Activated T-cell treated with anti-CD3 and anti-CD28 coated beads, Interleukin-2, amount 50 U/mL, for 24 hours (primary cell): ENCODE measurements around the gene DESI2.
A peak's percentile ranks its signal among the peaks of the same experiment; 100 is the strongest.

Experiments
- DNase-seq: peaks from one replicate; pipeline ENCODE4 v3.0.0-alpha.2; 2020
- H3K27ac Mint-ChIP-seq: 2 replicates; pipeline ENCODE4 v1.8.0; 2020; ENCODE audit warnings: mild to moderate bottlenecking, mixed read lengths
- H3K27me3 Mint-ChIP-seq: 2 replicates; pipeline ENCODE4 v1.8.0; 2020; ENCODE audit warnings: mixed read lengths
- H3K36me3 Mint-ChIP-seq: 2 replicates; pipeline ENCODE4 v1.8.0; 2020; ENCODE audit warnings: low read depth, mixed read lengths
- H3K4me1 Mint-ChIP-seq: 2 replicates; pipeline ENCODE4 v1.8.0; 2020; ENCODE audit warnings: low read depth, mixed read lengths
- H3K4me3 Mint-ChIP-seq: 2 replicates; pipeline ENCODE4 v1.8.0; 2020; ENCODE audit warnings: mild to moderate bottlenecking, moderate library complexity, mixed read lengths
- H3K9me3 Mint-ChIP-seq: 2 replicates; pipeline ENCODE4 v1.8.0; 2020; ENCODE audit warnings: mixed read lengths

Gene DESI2

GRCh38 chr1:244705261-244706234 lies 52.6 kb downstream of the DESI2 start:
- no peak for DNase-seq
- Mint-ChIP-seq H3K4me1 (no peaks in the 10 kb centered on the region), H3K36me3 (peaks cover 44% of the 10 kb centered on the region), H3K27ac (no peak overlapping the region), H3K9me3 (no peaks in the 10 kb centered on the region), H3K4me3 (no peak overlapping the region), H3K27me3 (no peaks in the 10 kb centered on the region)

- DNase-seq = no peak
Measured at GRCh38 chr1:244709076-244709475, 56.1 kb downstream of the DESI2 start.

GRCh38 chr1:244709476-244710368 lies 56.8 kb downstream of the DESI2 start:
- H3K27me3 Mint-ChIP-seq = no peaks in the 10 kb centered on the region
- no peaks in the 10 kb centered on the region for H3K9me3 Mint-ChIP-seq
- peaks cover 7% of the 10 kb centered on the region for H3K4me1 Mint-ChIP-seq
- no peak for DNase-seq
- no peak overlapping the region for H3K4me3 Mint-ChIP-seq
- H3K27ac Mint-ChIP-seq = no peak overlapping the region
- H3K36me3 Mint-ChIP-seq = peaks cover 21% of the 10 kb centered on the region

More at GRCh38 chr1:244709076-244709475, 56.1 kb downstream of the DESI2 start:
- Mint-ChIP-seq H3K36me3 (peaks cover 26% of the 10 kb centered on the region), H3K9me3 (no peaks in the 10 kb centered on the region), H3K27ac (no peak overlapping the region), H3K4me1 (peaks cover 7% of the 10 kb centered on the region), H3K27me3 (no peaks in the 10 kb centered on the region), H3K4me3 (no peak overlapping the region)

- Mint-ChIP-seq H3K27ac (peak overlapping the region; percentile 18), H3K4me3 (no peak overlapping the region), H3K4me1 (peaks cover 7% of the 10 kb centered on the region), H3K9me3 (no peaks in the 10 kb centered on the region), H3K36me3 (peaks cover 13% of the 10 kb centered on the region), H3K27me3 (no peaks in the 10 kb centered on the region)
- DNase-seq = no peak
Measured at GRCh38 chr1:244710474-244711062, 57.6 kb downstream of the DESI2 start.

GRCh38 chr1:244712669-244713068 lies 59.7 kb downstream of the DESI2 start:
- H3K36me3 Mint-ChIP-seq = peaks cover 3% of the 10 kb centered on the region
- H3K4me1 Mint-ChIP-seq = peaks cover 7% of the 10 kb centered on the region
- no peak overlapping the region for H3K4me3 Mint-ChIP-seq
- no peak overlapping the region for H3K27ac Mint-ChIP-seq
- H3K9me3 Mint-ChIP-seq = no peaks in the 10 kb centered on the region
- DNase-seq = no peak
- no peaks in the 10 kb centered on the region for H3K27me3 Mint-ChIP-seq

GRCh38 chr1:244713332-244713731 lies 60.4 kb downstream of the DESI2 start:
- H3K27me3 Mint-ChIP-seq = no peaks in the 10 kb centered on the region
- H3K36me3 Mint-ChIP-seq = no peaks in the 10 kb centered on the region
- H3K27ac Mint-ChIP-seq = no peak overlapping the region
- H3K4me1 Mint-ChIP-seq = peaks cover 7% of the 10 kb centered on the region
- H3K4me3 Mint-ChIP-seq = no peak overlapping the region
- DNase-seq = no peak
- H3K9me3 Mint-ChIP-seq = no peaks in the 10 kb centered on the region

GRCh38 chr1:244727871-244728474 lies 75.0 kb downstream of the DESI2 start:
- H3K4me3 Mint-ChIP-seq = no peak overlapping the region

GRCh38 chr1:244730153-244730933 lies 77.4 kb downstream of the DESI2 start:
- Mint-ChIP-seq H3K27ac (no peak overlapping the region), H3K4me3 (peak overlapping the region; percentile 82), H3K27me3 (peaks cover 45% of the 10 kb centered on the region), H3K4me1 (peaks cover 15% of the 10 kb centered on the region), H3K36me3 (peaks cover 1% of the 10 kb centered on the region), H3K9me3 (no peaks in the 10 kb centered on the region)
- DNase-seq = peak; percentile 57

More at GRCh38 chr1:244727871-244728474, 75.0 kb downstream of the DESI2 start:
- H3K36me3 Mint-ChIP-seq = peaks cover 1% of the 10 kb centered on the region
- H3K27ac Mint-ChIP-seq = no peak overlapping the region
- no peaks in the 10 kb centered on the region for H3K9me3 Mint-ChIP-seq
- H3K4me1 Mint-ChIP-seq = peaks cover 15% of the 10 kb centered on the region
- peaks cover 44% of the 10 kb centered on the region for H3K27me3 Mint-ChIP-seq
- DNase-seq = no peak

GRCh38 chr1:244730934-244731434 lies 78.1 kb downstream of the DESI2 start:
- Mint-ChIP-seq H3K9me3 (no peaks in the 10 kb centered on the region), H3K4me3 (peak overlapping the region; percentile 71), H3K36me3 (peaks cover 1% of the 10 kb centered on the region), H3K4me1 (peaks cover 15% of the 10 kb centered on the region), H3K27ac (no peak overlapping the region), H3K27me3 (peaks cover 45% of the 10 kb centered on the region)
- DNase-seq = no peak

- Mint-ChIP-seq H3K27me3 (peaks cover 45% of the 10 kb centered on the region), H3K9me3 (no peaks in the 10 kb centered on the region), H3K4me3 (no peak overlapping the region), H3K36me3 (peaks cover 1% of the 10 kb centered on the region), H3K27ac (no peak overlapping the region), H3K4me1 (peaks cover 15% of the 10 kb centered on the region)
- DNase-seq = no peak
Measured at GRCh38 chr1:244731651-244732050, 78.7 kb downstream of the DESI2 start.

GRCh38 chr1:244732851-244733450 lies 80.0 kb downstream of the DESI2 start:
- Mint-ChIP-seq H3K9me3 (no peaks in the 10 kb centered on the region), H3K4me1 (peaks cover 15% of the 10 kb centered on the region), H3K4me3 (no peak overlapping the region), H3K27ac (no peak overlapping the region), H3K36me3 (peaks cover 1% of the 10 kb centered on the region), H3K27me3 (peaks cover 41% of the 10 kb centered on the region)
- no peak for DNase-seq

GRCh38 chr1:244735404-244735803 lies 82.5 kb downstream of the DESI2 start:
- no peak for DNase-seq
- Mint-ChIP-seq H3K4me1 (peaks cover 4% of the 10 kb centered on the region), H3K36me3 (no peaks in the 10 kb centered on the region), H3K27me3 (peaks cover 22% of the 10 kb centered on the region), H3K27ac (no peak overlapping the region), H3K9me3 (no peaks in the 10 kb centered on the region), H3K4me3 (no peak overlapping the region)
